Thyroid gland (tissue), 4 donors: ENCODE results near the gene PXMP4. TPM values are rescaled to one million over a fixed set of nuclear protein-coding genes. Genes with fewer than 3 reads are reported as not detected.

ENCODE experiments used
- DNase-seq, 2 donors: peaks; one replicate each; pipeline ENCODE4 v3.0.0-alpha.2; 2019
- H3K27ac ChIP-seq, 3 donors: fragments of 200-600 bp; sonication (generic); 1 replicate in 2 of 3; 2 replicates in 1 of 3; pipeline ENCODE4 v1.5.1; 2016 to 2019; ENCODE audit warnings: mild to moderate bottlenecking in 1 of 3, moderate library complexity in 1 of 3
- H3K27me3 ChIP-seq: fragments of 200-600 bp; sonication (generic); one replicate; pipeline ENCODE4 v1.5.1; 2019
- H3K36me3 ChIP-seq, 2 donors: fragments of 200-600 bp; sonication (generic); one replicate each; pipeline ENCODE4 v1.5.1; 2016 to 2019
- H3K4me1 ChIP-seq, 2 donors: fragments of 200-600 bp; sonication (generic); one replicate each; pipeline ENCODE4 v1.5.1; 2017 to 2019
- H3K4me3 ChIP-seq, 3 donors: fragments of 200-600 bp; sonication (generic); replicated peaks in 1 of 3; 1 replicate in 2 of 3; 2 replicates in 1 of 3; pipeline ENCODE4 v1.5.1; 2016; ENCODE audit warnings: mild to moderate bottlenecking in 1 of 3
- H3K9me3 ChIP-seq: fragments of 200-600 bp; sonication (generic); one replicate; pipeline ENCODE4 v1.5.1; 2017
- POLR2A ChIP-seq, 2 donors: fragments of 450-650 bp; IDR thresholded peaks; one replicate each; pipeline ENCODE4 v1.6.1; 2017; ENCODE audit warnings: antibody characterized with exemption in 2 of 2, mild to moderate bottlenecking in 2 of 2, moderate library complexity in 1 of 2
- WGBS, 2 donors: methylation state at CpG; one replicate each; pipeline ENCODE4 v1.1.5; 2017; 5-methylcytosine and 5-hydroxymethylcytosine counted together
- intact Hi-C: fragments of 100-400 bp; cut with DNase I; formaldehyde crosslinking; loops from one replicate; pipeline ENCODE4 v1.15.1; 2023
- total RNA-seq, 4 donors: library from RNA; depleted of rRNA; stranded (reverse); fragments of >200 nt; gene quantifications; one replicate each; pipeline ENCODE4 v1.2.3, GENCODE V29; 2016
- TF ChIP-seq, protein P1 (sequence below), 6 experiments: fragments of 200-600 bp in 3 of 6; fragments of 450-650 bp in 3 of 6; sonication (generic) in 3 of 6; IDR thresholded peaks; one replicate each; pipeline ENCODE4 v1.5.1; 2016 to 2019; ENCODE audit warnings: antibody characterized with exemption in 6 of 6, mild to moderate bottlenecking in 2 of 6, inconsistent platforms in 1 of 6, moderate library complexity in 1 of 6

PXMP4 gene
- total RNA-seq, 4 donors from 2014 or later: 17.7 to 31.2 (median 22.0) TPM

DNA sequence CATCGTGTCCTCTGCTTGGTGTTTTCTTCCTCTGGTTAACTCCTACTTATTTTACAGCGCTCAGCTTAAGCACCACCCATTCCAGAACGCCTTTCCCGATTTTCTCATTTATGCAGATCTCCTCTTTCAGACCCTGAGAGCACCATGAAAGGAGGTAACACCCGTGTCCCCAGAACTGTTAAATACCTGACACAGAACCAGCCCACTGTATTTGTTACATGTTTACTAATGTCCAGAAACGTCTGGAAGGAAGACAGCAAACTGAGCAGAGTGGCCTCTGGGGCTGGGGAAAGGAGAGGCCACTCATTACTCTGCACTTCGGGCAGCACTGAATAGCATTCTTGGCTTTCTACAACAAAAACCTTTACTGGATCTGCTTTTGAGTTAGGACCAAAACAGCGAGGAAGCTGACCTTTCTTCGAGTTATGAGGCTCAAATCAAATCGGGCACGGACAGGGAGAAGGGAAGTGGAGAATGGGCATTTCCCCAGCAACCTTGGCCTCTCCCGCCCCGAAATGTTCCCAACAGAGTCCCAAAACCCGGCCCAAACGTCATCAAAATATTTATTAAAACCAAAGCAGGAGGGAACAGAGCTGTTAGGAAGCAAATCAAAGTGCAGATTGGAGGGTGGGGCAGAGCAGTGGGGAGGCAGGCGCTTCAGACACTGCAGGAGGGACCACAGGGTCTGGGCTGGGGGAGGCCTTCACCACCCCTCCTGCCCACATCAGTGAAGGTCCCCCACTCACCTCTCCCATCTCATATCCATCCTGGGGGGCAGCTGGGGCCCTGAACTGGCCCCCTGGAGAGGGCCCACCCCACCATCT is 44.8 kb downstream of the PXMP4 start:
- TF ChIP-seq, protein P1, sequence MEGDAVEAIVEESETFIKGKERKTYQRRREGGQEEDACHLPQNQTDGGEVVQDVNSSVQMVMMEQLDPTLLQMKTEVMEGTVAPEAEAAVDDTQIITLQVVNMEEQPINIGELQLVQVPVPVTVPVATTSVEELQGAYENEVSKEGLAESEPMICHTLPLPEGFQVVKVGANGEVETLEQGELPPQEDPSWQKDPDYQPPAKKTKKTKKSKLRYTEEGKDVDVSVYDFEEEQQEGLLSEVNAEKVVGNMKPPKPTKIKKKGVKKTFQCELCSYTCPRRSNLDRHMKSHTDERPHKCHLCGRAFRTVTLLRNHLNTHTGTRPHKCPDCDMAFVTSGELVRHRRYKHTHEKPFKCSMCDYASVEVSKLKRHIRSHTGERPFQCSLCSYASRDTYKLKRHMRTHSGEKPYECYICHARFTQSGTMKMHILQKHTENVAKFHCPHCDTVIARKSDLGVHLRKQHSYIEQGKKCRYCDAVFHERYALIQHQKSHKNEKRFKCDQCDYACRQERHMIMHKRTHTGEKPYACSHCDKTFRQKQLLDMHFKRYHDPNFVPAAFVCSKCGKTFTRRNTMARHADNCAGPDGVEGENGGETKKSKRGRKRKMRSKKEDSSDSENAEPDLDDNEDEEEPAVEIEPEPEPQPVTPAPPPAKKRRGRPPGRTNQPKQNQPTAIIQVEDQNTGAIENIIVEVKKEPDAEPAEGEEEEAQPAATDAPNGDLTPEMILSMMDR (IDR thresholded peaks at IDR 0.05): no peak
- TF ChIP-seq POLR2A (IDR thresholded peaks at IDR 0.05): peak in 1 of 2 donors; percentile 7
- no peaks in the 10 kb centered on the region for H3K9me3 ChIP-seq
- H3K4me1 ChIP-seq: peaks cover 17 to 22% of the 10 kb centered on the region in 2 donors
- intact Hi-C loops: loop anchor here (10.0 kb wide), 1 partner anchor 439 kb away; the partner anchor contains the start of gene EIF2S2
- no peaks in the 10 kb centered on the region for H3K27me3 ChIP-seq
- peak overlapping the region; percentile 80 to 83 (median 81) for H3K27ac ChIP-seq
- DNase-seq: no peak
- H3K4me3 ChIP-seq: no peak overlapping the region
- no peaks in the 10 kb centered on the region for H3K36me3 ChIP-seq
- 42 to 43% methylated on average over 16 of the region's 16 CpGs for WGBS, 2 donors

GRCh38 chr20:33674294-33675135 is 45.6 kb downstream of the PXMP4 start, which contains the start of gene NECAB3:
TSS of gene NECAB3 (minus strand) at chr20:33674428. CDS start at chr20:33674352, 76 bp downstream.
- peak; percentile 84 to 88 for DNase-seq
- no peaks in the 10 kb centered on the region for H3K36me3 ChIP-seq
- 12% methylated on average over 17 to 18 of the region's 73 CpGs for WGBS, 2 donors
- H3K9me3 ChIP-seq: no peaks in the 10 kb centered on the region
- H3K4me3 ChIP-seq: peak within 1 kb of the TSS; percentile 51 to 76 (median 72)
- intact Hi-C loops: loop anchor here (5.0 to 10.0 kb wide), 2 partner anchors 217 to 440 kb away; partner anchors contain the start of gene EIF2S2
- H3K4me1 ChIP-seq: peaks cover 17 to 30% of the 10 kb centered on the region in 2 donors
- no peaks in the 10 kb centered on the region for H3K27me3 ChIP-seq
- TF ChIP-seq, protein P1 (IDR thresholded peaks at IDR 0.05): no peak
- TF ChIP-seq POLR2A (IDR thresholded peaks at IDR 0.05): peak; percentile 20 to 85
- peak within 1 kb of the TSS; percentile 81 to 85 (median 84) for H3K27ac ChIP-seq

DNA sequence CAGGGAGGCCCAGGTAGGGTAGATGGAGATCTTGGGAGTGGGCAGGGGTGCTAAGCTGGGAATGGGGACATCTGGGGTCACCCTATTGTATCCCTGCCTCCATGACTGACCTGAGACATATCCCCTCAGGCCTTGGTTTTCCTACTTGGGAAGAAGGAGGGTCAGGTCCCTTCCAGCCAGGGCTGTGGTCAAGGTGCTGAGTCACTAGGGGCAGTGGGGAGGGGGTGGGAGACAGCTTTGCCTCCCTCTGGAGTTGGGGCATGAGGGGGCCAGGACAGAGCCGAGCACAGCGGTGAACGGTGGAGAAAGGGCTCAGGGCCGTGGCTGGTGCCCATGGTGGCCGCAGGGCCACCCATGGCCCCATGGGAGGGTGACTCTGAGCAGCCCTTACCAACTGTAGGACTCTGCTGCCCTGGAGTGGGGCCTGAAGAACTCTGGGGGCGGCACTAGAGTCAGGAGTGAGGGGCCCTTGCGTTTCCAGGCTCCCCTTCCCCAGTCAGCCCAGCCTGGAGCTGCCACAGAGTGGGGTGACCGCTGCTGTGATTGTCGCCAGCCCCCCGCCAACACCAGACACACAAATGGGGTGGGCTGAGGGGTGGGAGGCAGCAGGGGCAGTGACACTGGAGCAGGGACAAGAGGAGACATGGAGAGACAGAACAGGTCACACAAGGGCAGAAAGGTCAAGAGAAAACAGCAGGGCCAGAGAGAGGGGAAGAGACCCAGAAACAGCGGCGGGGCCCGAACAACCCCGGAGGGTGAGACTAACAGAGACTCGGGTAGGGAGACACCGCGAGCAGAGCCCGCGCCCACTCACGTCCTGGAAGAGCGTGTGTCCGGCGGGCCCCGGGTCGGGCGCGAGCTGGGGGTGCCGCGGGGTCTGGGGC is 46.5 kb downstream of the PXMP4 start:
- H3K36me3 ChIP-seq: no peaks in the 10 kb centered on the region
- H3K9me3 ChIP-seq: no peaks in the 10 kb centered on the region
- intact Hi-C loops: loop anchor here (5.0 to 10.0 kb wide), 2 partner anchors 216 to 441 kb away; partner anchors contain the start of gene EIF2S2
- peak overlapping the region; percentile 81 to 85 (median 84) for H3K27ac ChIP-seq
- no peaks in the 10 kb centered on the region for H3K27me3 ChIP-seq
- peak overlapping the region; percentile 51 to 76 (median 72) for H3K4me3 ChIP-seq
- no peak for DNase-seq
- 7 to 18% methylated on average over 13 to 19 of the region's 29 CpGs for WGBS, 2 donors
- peaks cover 17 to 33% of the 10 kb centered on the region in 2 donors for H3K4me1 ChIP-seq
- TF ChIP-seq, protein P1 (IDR thresholded peaks at IDR 0.05): no peak
- TF ChIP-seq POLR2A (IDR thresholded peaks at IDR 0.05): no peak

- Histone ChIP-seq H3K27ac (peak overlapping the region; percentile 81 to 85 (median 84)), H3K4me3 (peak overlapping the region; percentile 24 to 76 (median 51)), H3K9me3 (no peaks in the 10 kb centered on the region), H3K4me1 (peaks cover 20 to 39% of the 10 kb centered on the region in 2 donors), H3K36me3 (no peaks in the 10 kb centered on the region), H3K27me3 (no peaks in the 10 kb centered on the region)
- intact Hi-C loops: loop anchor here (5.0 to 10.0 kb wide), 2 partner anchors 216 to 442 kb away; partner anchors contain the start of gene EIF2S2
- DNase-seq: no peak
- TF ChIP-seq, protein P1 (IDR thresholded peaks at IDR 0.05): no peak
- no peak for TF ChIP-seq POLR2A (IDR thresholded peaks at IDR 0.05)
- WGBS, 2 donors: 61 to 74% methylated on average over 3 to 4 of the region's 4 CpGs
These were observed 47.0 kb downstream of the PXMP4 start for GRCh38 chr20:33673114-33673409.
